ENCODE data around the gene NTRK2.

DNA sequence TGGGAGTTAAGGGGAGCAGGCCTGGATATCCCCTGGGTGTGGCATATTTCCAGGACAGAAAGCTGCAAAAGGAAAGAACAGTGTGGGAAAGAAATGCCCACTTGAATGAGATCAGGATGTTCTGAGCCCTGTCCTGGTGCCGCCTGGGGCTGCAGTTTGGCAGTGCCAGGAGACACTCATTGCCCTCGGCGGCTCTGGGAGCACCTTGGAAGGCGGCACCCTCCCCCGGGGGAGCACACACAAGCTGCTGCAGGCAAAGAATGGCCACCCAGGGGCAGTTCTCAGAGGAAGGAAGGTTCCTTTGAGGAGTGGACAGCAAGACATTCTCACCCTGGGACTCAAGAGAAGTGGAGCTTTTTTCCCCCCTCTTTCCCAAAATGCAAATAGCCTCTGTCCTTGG, 305.3 kb downstream of the NTRK2 start:
- TF ChIP-seq, protein P1, sequence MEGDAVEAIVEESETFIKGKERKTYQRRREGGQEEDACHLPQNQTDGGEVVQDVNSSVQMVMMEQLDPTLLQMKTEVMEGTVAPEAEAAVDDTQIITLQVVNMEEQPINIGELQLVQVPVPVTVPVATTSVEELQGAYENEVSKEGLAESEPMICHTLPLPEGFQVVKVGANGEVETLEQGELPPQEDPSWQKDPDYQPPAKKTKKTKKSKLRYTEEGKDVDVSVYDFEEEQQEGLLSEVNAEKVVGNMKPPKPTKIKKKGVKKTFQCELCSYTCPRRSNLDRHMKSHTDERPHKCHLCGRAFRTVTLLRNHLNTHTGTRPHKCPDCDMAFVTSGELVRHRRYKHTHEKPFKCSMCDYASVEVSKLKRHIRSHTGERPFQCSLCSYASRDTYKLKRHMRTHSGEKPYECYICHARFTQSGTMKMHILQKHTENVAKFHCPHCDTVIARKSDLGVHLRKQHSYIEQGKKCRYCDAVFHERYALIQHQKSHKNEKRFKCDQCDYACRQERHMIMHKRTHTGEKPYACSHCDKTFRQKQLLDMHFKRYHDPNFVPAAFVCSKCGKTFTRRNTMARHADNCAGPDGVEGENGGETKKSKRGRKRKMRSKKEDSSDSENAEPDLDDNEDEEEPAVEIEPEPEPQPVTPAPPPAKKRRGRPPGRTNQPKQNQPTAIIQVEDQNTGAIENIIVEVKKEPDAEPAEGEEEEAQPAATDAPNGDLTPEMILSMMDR (IDR thresholded peaks at IDR 0.05): no peak
- no peak for TF ChIP-seq POLR2A (IDR thresholded peaks at IDR 0.05)

Data from upper lobe of left lung (tissue), 4 donors.